Pulmonary artery endothelial cell (primary cell): ENCODE data around the gene ASXL2. TPM values are rescaled to one million over a fixed set of nuclear protein-coding genes. Genes with fewer than 3 reads are reported as not detected.

Experiments used
- DNase-seq: peaks from one replicate; pipeline ENCODE4 v3.0.0-alpha.2; 2011; ENCODE audit warnings: low read depth, low spot score
- total RNA-seq: library from RNA; depleted of rRNA; stranded (reverse); fragments of >200 nt; gene quantifications from 2 replicates; pipeline ENCODE4 v1.2.3, GENCODE V29; 2014

Gene ASXL2
- total RNA-seq, 1 donor from 2014 or later = 5.1 TPM

- DNase-seq = no peak
Observed at GRCh38 chr2:25806941-25807340, 71.3 kb downstream of the ASXL2 start.

- DNase-seq = no peak
Observed at GRCh38 chr2:25805987-25806386, 72.3 kb downstream of the ASXL2 start.

- DNase-seq = no peak
Observed at GRCh38 chr2:25804338-25804737, 73.9 kb downstream of the ASXL2 start.

GRCh38 chr2:25799301-25799700, 79.0 kb downstream of the ASXL2 start:
- DNase-seq = no peak

- DNase-seq = no peak
Observed at GRCh38 chr2:25797620-25798488, 80.4 kb downstream of the ASXL2 start.

GRCh38 chr2:25794544-25795276, 83.6 kb downstream of the ASXL2 start:
- DNase-seq = no peak

- DNase-seq = no peak
Observed at GRCh38 chr2:25790074-25790790, 88.1 kb downstream of the ASXL2 start.

GRCh38 chr2:25788457-25788856, 89.8 kb downstream of the ASXL2 start:
- no peak for DNase-seq

GRCh38 chr2:25787020-25787419, 91.3 kb downstream of the ASXL2 start:
- DNase-seq = no peak

GRCh38 chr2:25784404-25784803, 93.9 kb downstream of the ASXL2 start:
- no peak for DNase-seq

GRCh38 chr2:25777077-25777476, 101.2 kb downstream of the ASXL2 start:
- no peak for DNase-seq

- DNase-seq = no peak
Observed at GRCh38 chr2:25772078-25772477, 106.2 kb downstream of the ASXL2 start.

GRCh38 chr2:25763575-25763974, 114.7 kb downstream of the ASXL2 start:
- DNase-seq = no peak

GRCh38 chr2:25760297-25760696, 118.0 kb downstream of the ASXL2 start:
- no peak for DNase-seq

GRCh38 chr2:25758348-25758747, 119.9 kb downstream of the ASXL2 start:
- DNase-seq = no peak

GRCh38 chr2:25757906-25758305, 120.4 kb downstream of the ASXL2 start:
- DNase-seq = no peak

GRCh38 chr2:25756536-25756935, 121.8 kb downstream of the ASXL2 start:
- no peak for DNase-seq

- DNase-seq = no peak
Observed at GRCh38 chr2:25749676-25750075, 128.6 kb downstream of the ASXL2 start.

GRCh38 chr2:25744055-25744454, 134.2 kb downstream of the ASXL2 start:
- no peak for DNase-seq

GRCh38 chr2:25743132-25743830, 135.0 kb downstream of the ASXL2 start:
- no peak for DNase-seq

- no peak for DNase-seq
Observed at GRCh38 chr2:25742501-25742900, 135.8 kb downstream of the ASXL2 start.
